ENCODE measurements around the gene FIGN. TPM values are rescaled to one million over a fixed set of nuclear protein-coding genes. Genes with fewer than 3 reads are reported as not detected.

Gene FIGN
- total and polyA plus RNA-seq, 2 of the 4 experiments (the other 2 are of a cell fraction) = 0.77 to 0.90 TPM

- DNase-seq (no peak), ATAC-seq (ENCODE audit: low read depth) (no peak)
- in situ Hi-C loops (cut with MboI; ENCODE audit: low sequenced_read_pairs) = no loop called here
- intact Hi-C loops (cut with micrococcal nuclease) = no loop called here
- CTCF ChIA-PET = interaction anchor here (0.7 kb wide), 1 partner anchor 23 kb away, joined by 3 read pairs; no protein-coding TSS in a partner anchor
- H3K4me2 ChIP-seq (ENCODE audit: low read depth, low read length) = no peak overlapping the region
- H3K27me3 ChIP-seq (ENCODE audit: control insufficient read depth, insufficient read depth, low read length) = no peaks in the 10 kb centered on the region
- 0 out of 4 replicates have a peak, but pooled peaks cover 0 to 4% of the 10 kb centered on the region in 2 experiments for H3K79me1 ChIP-seq (ENCODE audit: low read depth in 1 of 2, low read length in 2 of 2)
- no peak overlapping the region for H3K9ac ChIP-seq (ENCODE audit: low read depth, low read length)
- no peak for TF ChIP-seq RAD21 (IDR thresholded peaks at IDR 0.05; ENCODE audit: low read length)
- TF ChIP-seq ELK1 (IDR thresholded peaks at IDR 0.05; ENCODE audit: borderline replicate concordance, low read depth, low read length) = no peak
- no peak for TF ChIP-seq CEBPB (IDR thresholded peaks at IDR 0.05; ENCODE audit: low read depth, low read length)
- no peak for TF ChIP-seq MXI1 (IDR thresholded peaks at IDR 0.05; ENCODE audit: borderline replicate concordance, low read depth, low read length)
- no peak for TF ChIP-seq CHD1 (IDR thresholded peaks at IDR 0.05; ENCODE audit: low read depth, low read length)
- no peak for TF ChIP-seq POLR2A (IDR thresholded peaks at IDR 0.05; ENCODE audit: low read depth, low read length)
- no peak for TF ChIP-seq BHLHE40 (IDR thresholded peaks at IDR 0.05; ENCODE audit: low read depth, low read length)
- no peak for TF ChIP-seq RCOR1 (IDR thresholded peaks at IDR 0.05; ENCODE audit: insufficient replicate concordance, low read length)
- TF ChIP-seq RFX5 (IDR thresholded peaks at IDR 0.05; ENCODE audit: low read depth, low read length) = no peak
- no peak for TF ChIP-seq CTCF (conservative IDR thresholded peaks at IDR 0.05; ENCODE audit: low read depth, low read length)
- TF ChIP-seq MAZ (IDR thresholded peaks at IDR 0.05; ENCODE audit: borderline replicate concordance, low read depth, low read length) = no peak
- no peak for TF ChIP-seq NFE2L2 (IDR thresholded peaks at IDR 0.05; ENCODE audit: low read depth, low read length)
- TF ChIP-seq USF2 (IDR thresholded peaks at IDR 0.05; ENCODE audit: low read depth, low read length) = no peak
- TF ChIP-seq FOS (IDR thresholded peaks at IDR 0.05; ENCODE audit: low read depth, low read length) = no peak
- H4K91ac ChIP-seq (ENCODE audit: insufficient read depth, low read depth, low read length) = no peak overlapping the region
- no peak overlapping the region for H4K8ac ChIP-seq (ENCODE audit: low read depth in 2 of 2, low read length in 2 of 2)
- no peak overlapping the region for H2BK5ac ChIP-seq (ENCODE audit: low read depth, low read length, poor library complexity, severe bottlenecking)
- H3K9me3 ChIP-seq (ENCODE audit: control insufficient read depth, insufficient read depth, low read length) = no peaks in the 10 kb centered on the region
- H3K9me1 ChIP-seq (ENCODE audit: insufficient read depth, low read length) = no peaks in the 10 kb centered on the region
- no peaks in the 10 kb centered on the region for H3K4me1 ChIP-seq (ENCODE audit: control insufficient read depth, insufficient read depth, low read length)
- H4K20me1 ChIP-seq (ENCODE audit: insufficient read depth, low read length) = no peaks in the 10 kb centered on the region
- no peak overlapping the region for H3K14ac ChIP-seq (replicated peaks; ENCODE audit: low read depth, low read length)
- dilution Hi-C loops (cut with HindIII; ENCODE audit: low sequenced_read_pairs, unreplicated experiment) = no loop called here
- H2BK120ac ChIP-seq (ENCODE audit: low read depth, low read length) = no peak overlapping the region
- WGBS, 2 experiments (ENCODE audit: extremely low coverage in 2 of 2, insufficient read length in 1 of 2) = no CpG with 5 or more reads among the region's 1 CpG
- H3K4ac ChIP-seq (ENCODE audit: low read depth, low read length) = no peak overlapping the region
- no TSS peak for BruUV-seq (replicated peaks)
- H2AK9ac ChIP-seq (replicated peaks; ENCODE audit: low read depth, low read length, poor library complexity) = no peak overlapping the region
- no peak overlapping the region for H3K23ac ChIP-seq (ENCODE audit: low read depth, low read length)
- H2BK20ac ChIP-seq (ENCODE audit: low read depth, low read length) = no peak overlapping the region
- no peak overlapping the region for H2AK5ac ChIP-seq (ENCODE audit: low read depth, low read length)
- H3K4me3 ChIP-seq (ENCODE audit: insufficient read depth, low read depth, low read length) = no peak overlapping the region
- POLR2A ChIA-PET (ENCODE audit: unreplicated experiment) = no interaction called here
- H2AFZ ChIP-seq (replicated peaks; ENCODE audit: low read length, poor library complexity) = no peak overlapping the region
- no peak overlapping the region for H3K27ac ChIP-seq (ENCODE audit: insufficient read depth, low read length)
- no peak overlapping the region for H2BK15ac ChIP-seq (ENCODE audit: low read depth, low read length)
- no peaks in the 10 kb centered on the region for H3K36me3 ChIP-seq (ENCODE audit: control insufficient read depth, insufficient read depth, low read length)
- no peak overlapping the region for H4K5ac ChIP-seq (ENCODE audit: low read depth, low read length)
- no peak overlapping the region for H3K56ac ChIP-seq (ENCODE audit: extremely low read depth, insufficient read depth, low read length)
- H3K18ac ChIP-seq (ENCODE audit: low read depth, low read length) = no peak overlapping the region
Measured at GRCh38 chr2:163703386-163703785, 32.4 kb downstream of the FIGN start.

Data from IMR-90 (cell line).